ENCODE data around the gene CYTIP. TPM values are rescaled to one million over a fixed set of nuclear protein-coding genes. Genes with fewer than 3 reads are reported as not detected.

Gene CYTIP
- total RNA-seq (2022; extraction: Qiagen RNA extraction; ENCODE audit: low read depth), result not detected in 5 replicates

DNA sequence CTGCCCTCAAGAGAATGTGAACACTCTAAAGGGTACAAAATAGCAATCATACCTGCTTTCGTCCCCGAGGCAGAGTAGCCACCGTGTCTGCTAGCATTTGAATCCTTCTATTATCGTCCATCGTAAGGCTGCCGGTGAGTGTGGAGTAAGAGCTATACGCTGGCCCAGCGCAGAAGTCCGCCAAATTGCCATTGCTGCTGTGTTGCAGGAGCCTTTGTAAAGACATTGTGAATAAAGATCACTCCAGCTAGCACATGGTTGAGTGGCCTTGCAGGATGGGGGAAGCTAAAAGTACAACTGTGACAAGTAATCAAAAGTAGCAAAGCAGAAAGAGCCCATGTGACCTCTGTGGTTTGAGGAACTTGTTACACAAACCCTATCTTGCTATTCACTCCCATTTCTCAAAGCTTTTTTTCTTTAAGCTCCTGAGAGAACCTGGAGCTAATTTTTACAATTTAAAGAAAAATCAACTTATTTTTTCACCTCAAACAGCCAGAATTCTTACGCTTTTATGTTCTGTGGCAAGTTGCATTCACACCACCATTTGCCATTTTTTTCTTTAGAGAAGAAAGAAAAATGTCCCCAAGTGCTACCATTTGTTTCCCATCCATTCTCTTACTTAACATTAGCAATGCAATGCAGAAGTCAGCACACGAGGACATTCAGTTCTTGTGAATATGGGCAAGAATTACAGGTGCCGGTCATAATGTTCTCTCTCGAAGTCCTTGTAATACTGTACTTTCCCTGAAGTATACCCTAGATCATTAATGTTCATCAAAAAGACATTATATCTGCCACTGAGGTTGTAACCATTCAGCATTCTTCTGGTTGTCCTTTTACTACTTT, at the start of gene CYTIP:
TSS of gene CYTIP (minus strand) at position 295 of the 846 bp plus-strand sequence. CDS start at position 226, 69 bp downstream.

Other genes with a start within 250 kb of the CYTIP start
- 2.1 to 2.8 TPM (median 2.5 TPM) in 5 replicates for gene GALNT5, start 186.4 kb downstream of the CYTIP start, total RNA-seq (2022; extraction: Qiagen RNA extraction; ENCODE audit: low read depth)
- not detected in 5 replicates for gene ERMN, start 118.3 kb downstream of the CYTIP start, total RNA-seq (2022; extraction: Qiagen RNA extraction; ENCODE audit: low read depth)
- 0.01 to 0.06 TPM in 2 of 5 replicates, not detected in the others for gene ACVR1C, start 184.8 kb upstream of the CYTIP start, total RNA-seq (2022; extraction: Qiagen RNA extraction; ENCODE audit: low read depth)